Skeletal muscle satellite cell (primary cell): ENCODE data around the gene CALN1.

Source experiments
- H3K27me3 ChIP-seq: 2 replicates; pipeline ENCODE4 v1.7.0; 2013; ENCODE audit warnings: low read length; ENCODE audit not compliant: control insufficient read depth, insufficient read depth
- H3K36me3 ChIP-seq: 2 replicates; pipeline ENCODE4 v1.7.0; 2013; ENCODE audit warnings: mild to moderate bottlenecking, control low read depth, low read length; ENCODE audit not compliant: insufficient read depth
- H3K4me1 ChIP-seq: 2 replicates; pipeline ENCODE4 v1.7.0; 2013; ENCODE audit warnings: low read length; ENCODE audit not compliant: control insufficient read depth, insufficient read depth
- H3K4me2 ChIP-seq: 2 replicates; pipeline ENCODE4 v1.7.0; 2013; ENCODE audit warnings: mild to moderate bottlenecking, low read length
- H3K4me3 ChIP-seq: 2 replicates; pipeline ENCODE4 v1.7.0; 2013; ENCODE audit warnings: low read length
- H3K9ac ChIP-seq: 2 replicates; pipeline ENCODE4 v1.7.0; 2013; ENCODE audit warnings: mild to moderate bottlenecking, low read depth, low read length, moderate library complexity
- H3K9me3 ChIP-seq: replicated peaks from 2 replicates; pipeline ENCODE4 v1.7.0; 2013; ENCODE audit warnings: mild to moderate bottlenecking, control low read depth, low read length

The CALN1 gene

DNA sequence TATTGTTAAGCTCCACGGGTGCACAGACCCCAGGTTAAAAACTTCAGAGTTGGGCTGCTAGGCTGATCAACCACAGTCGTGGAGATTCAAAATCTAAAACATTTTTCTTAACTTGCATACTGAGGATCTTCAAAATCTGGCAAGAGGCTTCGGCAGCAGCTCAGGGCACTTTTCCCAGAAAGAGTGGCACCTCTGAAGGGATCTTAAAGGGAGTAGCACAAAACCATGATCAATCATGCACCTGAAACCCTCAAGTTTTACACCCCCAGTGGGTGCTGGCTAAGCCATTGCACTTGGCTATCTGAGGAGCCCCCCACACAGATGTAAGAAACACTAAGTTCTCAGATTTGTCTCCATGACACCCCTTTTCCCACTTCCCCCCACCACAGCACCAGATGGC lies 151.7 kb downstream of the CALN1 start:
- H3K9ac ChIP-seq: no peak overlapping the region
- H3K9me3 ChIP-seq: no peaks in the 10 kb centered on the region
- H3K4me2 ChIP-seq: no peak overlapping the region
- no peaks in the 10 kb centered on the region for H3K27me3 ChIP-seq
- H3K4me1 ChIP-seq: no peaks in the 10 kb centered on the region
- no peak overlapping the region for H3K4me3 ChIP-seq
- H3K36me3 ChIP-seq: no peaks in the 10 kb centered on the region

GRCh38 chr7:72258074-72258473 lies 154.1 kb downstream of the CALN1 start:
- Histone ChIP-seq H3K27me3 (no peaks in the 10 kb centered on the region), H3K9me3 (no peaks in the 10 kb centered on the region), H3K4me1 (no peaks in the 10 kb centered on the region), H3K36me3 (no peaks in the 10 kb centered on the region), H3K4me2 (no peak overlapping the region), H3K9ac (no peak overlapping the region), H3K4me3 (no peak overlapping the region)

GRCh38 chr7:72254455-72254854 lies 157.7 kb downstream of the CALN1 start:
- Histone ChIP-seq H3K36me3 (no peaks in the 10 kb centered on the region), H3K4me3 (no peak overlapping the region), H3K4me1 (no peaks in the 10 kb centered on the region), H3K9ac (no peak overlapping the region), H3K27me3 (no peaks in the 10 kb centered on the region), H3K9me3 (no peaks in the 10 kb centered on the region), H3K4me2 (no peak overlapping the region)

GRCh38 chr7:72249106-72249505 lies 163.0 kb downstream of the CALN1 start:
- no peak overlapping the region for H3K4me2 ChIP-seq
- H3K9ac ChIP-seq: no peak overlapping the region
- H3K36me3 ChIP-seq: no peaks in the 10 kb centered on the region
- no peak overlapping the region for H3K4me3 ChIP-seq
- H3K4me1 ChIP-seq: no peaks in the 10 kb centered on the region
- H3K27me3 ChIP-seq: no peaks in the 10 kb centered on the region
- no peaks in the 10 kb centered on the region for H3K9me3 ChIP-seq

DNA sequence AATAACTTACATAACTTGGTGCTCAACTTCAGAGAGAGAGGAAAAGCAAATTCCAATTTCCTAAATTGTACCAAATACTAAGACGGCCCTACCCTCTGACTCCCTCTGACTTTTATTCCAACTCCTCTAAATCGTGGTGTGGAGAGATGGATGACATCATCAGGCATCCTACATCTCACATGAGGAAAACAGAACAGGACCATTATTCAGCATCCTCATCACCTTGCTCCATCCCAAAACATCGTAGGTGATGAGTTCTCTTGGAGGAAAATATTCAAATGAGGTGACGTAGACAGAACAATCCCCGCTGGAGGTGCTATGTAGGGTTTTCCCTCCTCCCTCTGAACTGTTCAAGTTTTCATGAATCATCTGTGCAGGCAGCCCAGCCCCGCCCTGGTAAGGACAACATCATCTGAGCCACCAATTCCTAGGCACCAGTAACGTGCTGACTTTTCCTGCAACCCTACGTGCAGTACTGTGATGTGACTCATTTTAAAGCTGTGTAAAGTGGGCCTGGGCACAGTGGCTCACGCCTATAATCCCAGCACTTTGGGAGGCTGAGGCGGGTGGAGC lies 167.2 kb downstream of the CALN1 start:
- no peak overlapping the region for H3K4me3 ChIP-seq
- H3K4me1 ChIP-seq: no peaks in the 10 kb centered on the region
- no peaks in the 10 kb centered on the region for H3K9me3 ChIP-seq
- no peak overlapping the region for H3K9ac ChIP-seq
- H3K36me3 ChIP-seq: no peaks in the 10 kb centered on the region
- no peak overlapping the region for H3K4me2 ChIP-seq
- no peaks in the 10 kb centered on the region for H3K27me3 ChIP-seq

- Histone ChIP-seq H3K4me2 (no peak overlapping the region), H3K4me1 (no peaks in the 10 kb centered on the region), H3K9ac (no peak overlapping the region), H3K9me3 (no peaks in the 10 kb centered on the region), H3K27me3 (no peaks in the 10 kb centered on the region), H3K36me3 (no peaks in the 10 kb centered on the region), H3K4me3 (no peak overlapping the region)
Observed at GRCh38 chr7:72243329-72243728, 168.8 kb downstream of the CALN1 start.

DNA sequence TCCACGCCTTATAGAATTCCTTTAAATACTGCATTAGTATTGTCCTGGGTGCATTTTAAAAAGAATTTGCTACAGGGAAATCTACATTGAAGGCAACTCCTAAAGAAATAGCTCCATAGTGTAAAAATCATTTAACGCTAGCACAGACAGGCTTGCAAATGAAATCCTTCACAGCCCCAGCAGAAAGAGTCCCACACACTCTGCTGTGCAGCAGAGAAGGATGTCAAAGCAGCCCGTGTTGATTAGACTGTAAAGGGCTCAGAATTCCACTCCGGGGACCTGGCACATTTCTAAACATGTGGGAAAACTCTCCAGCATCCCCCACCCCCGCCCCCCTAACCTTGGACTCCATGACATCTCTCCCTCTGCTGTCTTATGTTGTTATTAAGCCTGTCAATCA lies 176.8 kb downstream of the CALN1 start:
- H3K4me2 ChIP-seq: no peak overlapping the region
- no peaks in the 10 kb centered on the region for H3K9me3 ChIP-seq
- no peaks in the 10 kb centered on the region for H3K27me3 ChIP-seq
- H3K9ac ChIP-seq: no peak overlapping the region
- H3K36me3 ChIP-seq: no peaks in the 10 kb centered on the region
- no peaks in the 10 kb centered on the region for H3K4me1 ChIP-seq
- H3K4me3 ChIP-seq: no peak overlapping the region

DNA sequence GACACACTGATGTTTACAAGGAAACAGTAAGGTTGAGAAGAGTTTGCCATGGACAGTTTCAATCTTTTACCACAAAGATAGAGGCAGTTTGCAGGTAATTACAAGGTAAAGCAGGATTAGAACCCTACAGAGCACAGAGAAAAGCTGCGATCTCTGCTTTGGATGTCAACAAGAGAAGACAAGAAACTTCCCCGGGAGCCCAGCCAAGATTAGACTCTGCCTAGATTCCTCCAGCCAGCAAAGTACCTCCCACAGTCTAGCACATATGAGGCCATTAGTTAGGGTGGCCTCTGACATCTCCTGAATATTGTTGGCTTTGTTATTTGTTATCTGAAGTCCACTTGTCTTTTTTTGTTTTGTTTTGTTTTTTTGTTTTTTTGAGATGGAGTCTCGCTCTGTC lies 178.1 kb downstream of the CALN1 start:
- Histone ChIP-seq H3K4me2 (no peak overlapping the region), H3K9me3 (no peaks in the 10 kb centered on the region), H3K27me3 (no peaks in the 10 kb centered on the region), H3K9ac (no peak overlapping the region), H3K4me1 (no peaks in the 10 kb centered on the region), H3K4me3 (no peak overlapping the region), H3K36me3 (no peaks in the 10 kb centered on the region)

- no peak overlapping the region for H3K9ac ChIP-seq
- H3K27me3 ChIP-seq: no peaks in the 10 kb centered on the region
- no peaks in the 10 kb centered on the region for H3K36me3 ChIP-seq
- H3K4me3 ChIP-seq: no peak overlapping the region
- no peak overlapping the region for H3K4me2 ChIP-seq
- peaks cover 4% of the 10 kb centered on the region for H3K9me3 ChIP-seq
- no peaks in the 10 kb centered on the region for H3K4me1 ChIP-seq
Observed at GRCh38 chr7:72230281-72230680, 181.9 kb downstream of the CALN1 start.

DNA sequence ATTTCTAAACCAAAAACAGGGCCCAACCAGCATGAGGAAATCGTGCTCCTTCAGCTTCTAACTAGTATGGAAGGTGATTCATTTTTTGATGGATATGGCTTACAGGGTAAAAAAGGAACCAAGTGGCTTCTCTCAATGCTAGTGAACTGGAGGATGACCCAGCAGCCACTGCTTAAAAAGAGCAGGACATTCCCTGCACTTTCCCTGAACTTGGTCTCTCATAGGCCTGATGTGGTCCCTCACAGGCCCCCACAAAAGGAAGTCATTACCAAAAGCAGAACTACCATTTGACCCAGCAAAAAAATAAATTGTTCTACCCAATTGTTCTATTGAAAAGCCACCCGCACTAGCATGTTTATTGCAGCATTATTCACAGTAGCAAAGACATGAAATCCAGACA lies 188.8 kb downstream of the CALN1 start:
- peaks cover 9% of the 10 kb centered on the region for H3K9me3 ChIP-seq
- no peaks in the 10 kb centered on the region for H3K36me3 ChIP-seq
- H3K4me2 ChIP-seq: no peak overlapping the region
- no peak overlapping the region for H3K4me3 ChIP-seq
- H3K4me1 ChIP-seq: no peaks in the 10 kb centered on the region
- H3K27me3 ChIP-seq: no peaks in the 10 kb centered on the region
- H3K9ac ChIP-seq: no peak overlapping the region

- Histone ChIP-seq H3K9me3 (peaks cover 9% of the 10 kb centered on the region), H3K4me3 (no peak overlapping the region), H3K9ac (no peak overlapping the region), H3K4me2 (no peak overlapping the region), H3K36me3 (no peaks in the 10 kb centered on the region), H3K27me3 (no peaks in the 10 kb centered on the region), H3K4me1 (no peaks in the 10 kb centered on the region)
Observed at GRCh38 chr7:72222136-72222535, 190.0 kb downstream of the CALN1 start.

DNA sequence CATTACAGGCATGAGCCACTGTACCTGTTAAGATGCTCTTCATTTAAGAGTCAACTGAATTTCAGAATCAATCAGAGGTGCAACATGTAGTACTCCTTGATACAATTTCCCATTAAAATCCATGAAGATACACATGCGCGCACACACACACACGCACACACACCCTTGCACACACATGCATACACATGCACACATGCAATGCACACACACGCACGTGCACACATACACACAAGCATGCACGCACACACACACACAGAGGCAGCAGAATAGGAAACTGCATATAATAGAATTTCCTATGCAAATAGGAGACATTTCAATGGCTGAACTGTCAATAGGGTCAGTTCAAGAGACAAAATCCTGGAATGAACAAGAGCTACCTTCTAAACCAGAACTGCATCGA lies 192.6 kb downstream of the CALN1 start:
- H3K9me3 ChIP-seq: peaks cover 7% of the 10 kb centered on the region
- no peaks in the 10 kb centered on the region for H3K4me1 ChIP-seq
- no peaks in the 10 kb centered on the region for H3K27me3 ChIP-seq
- no peak overlapping the region for H3K9ac ChIP-seq
- H3K4me3 ChIP-seq: no peak overlapping the region
- no peaks in the 10 kb centered on the region for H3K36me3 ChIP-seq
- no peak overlapping the region for H3K4me2 ChIP-seq
